OCI-LY3 (cell line): ENCODE measurements around the gene SPSB4.

ENCODE experiments used
- EZH2phosphoT487 ChIP-seq: fragments of 200-600 bp; shearing (Covaris generic); IDR thresholded peaks from 2 replicates; pipeline ENCODE4 v1.6.1; 2018; ENCODE audit warnings: antibody characterized with exemption, mixed run types, low read depth
- TF ChIP-seq, protein P1 (sequence below): fragments of 200-600, 300-600 bp; sonication (generic); IDR thresholded peaks from 2 replicates; pipeline ENCODE4 v1.5.1; 2014; ENCODE audit warnings: antibody characterized with exemption, low read length, low read depth

DNA sequence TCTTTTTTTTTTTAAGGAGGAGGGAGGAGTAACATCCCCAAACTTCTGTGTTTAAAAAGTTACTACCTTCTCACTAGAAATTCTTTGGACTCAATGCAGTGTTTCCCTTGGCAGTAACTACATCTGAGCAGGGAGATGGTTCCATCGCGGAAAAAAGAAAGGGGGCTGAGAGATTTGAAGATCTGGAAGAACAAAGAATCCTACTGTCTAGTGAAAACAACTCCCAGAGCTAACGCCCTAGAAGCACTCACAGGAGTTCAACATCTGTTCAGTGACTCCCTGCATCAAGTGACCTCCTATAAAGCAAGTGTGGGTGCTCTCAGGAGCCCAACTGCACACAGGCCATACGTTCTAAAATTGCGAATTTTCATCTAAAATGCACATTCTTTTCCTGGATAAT is 113.7 kb downstream of the SPSB4 start:
- no peak for TF ChIP-seq EZH2phosphoT487
- TF ChIP-seq, protein P1, sequence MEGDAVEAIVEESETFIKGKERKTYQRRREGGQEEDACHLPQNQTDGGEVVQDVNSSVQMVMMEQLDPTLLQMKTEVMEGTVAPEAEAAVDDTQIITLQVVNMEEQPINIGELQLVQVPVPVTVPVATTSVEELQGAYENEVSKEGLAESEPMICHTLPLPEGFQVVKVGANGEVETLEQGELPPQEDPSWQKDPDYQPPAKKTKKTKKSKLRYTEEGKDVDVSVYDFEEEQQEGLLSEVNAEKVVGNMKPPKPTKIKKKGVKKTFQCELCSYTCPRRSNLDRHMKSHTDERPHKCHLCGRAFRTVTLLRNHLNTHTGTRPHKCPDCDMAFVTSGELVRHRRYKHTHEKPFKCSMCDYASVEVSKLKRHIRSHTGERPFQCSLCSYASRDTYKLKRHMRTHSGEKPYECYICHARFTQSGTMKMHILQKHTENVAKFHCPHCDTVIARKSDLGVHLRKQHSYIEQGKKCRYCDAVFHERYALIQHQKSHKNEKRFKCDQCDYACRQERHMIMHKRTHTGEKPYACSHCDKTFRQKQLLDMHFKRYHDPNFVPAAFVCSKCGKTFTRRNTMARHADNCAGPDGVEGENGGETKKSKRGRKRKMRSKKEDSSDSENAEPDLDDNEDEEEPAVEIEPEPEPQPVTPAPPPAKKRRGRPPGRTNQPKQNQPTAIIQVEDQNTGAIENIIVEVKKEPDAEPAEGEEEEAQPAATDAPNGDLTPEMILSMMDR, result no peak
